DMS79 treated with DMSO at 0.1 percent for 48 hours (cell line): ENCODE measurements around the gene PLXND1.
A peak's percentile ranks its signal among the peaks of the same experiment; 100 is the strongest.

Experiments used
- DNase-seq: peaks from one replicate; lab custom pipeline; 2025; lab: John Stamatoyannopoulos, UW

The PLXND1 gene

DNA sequence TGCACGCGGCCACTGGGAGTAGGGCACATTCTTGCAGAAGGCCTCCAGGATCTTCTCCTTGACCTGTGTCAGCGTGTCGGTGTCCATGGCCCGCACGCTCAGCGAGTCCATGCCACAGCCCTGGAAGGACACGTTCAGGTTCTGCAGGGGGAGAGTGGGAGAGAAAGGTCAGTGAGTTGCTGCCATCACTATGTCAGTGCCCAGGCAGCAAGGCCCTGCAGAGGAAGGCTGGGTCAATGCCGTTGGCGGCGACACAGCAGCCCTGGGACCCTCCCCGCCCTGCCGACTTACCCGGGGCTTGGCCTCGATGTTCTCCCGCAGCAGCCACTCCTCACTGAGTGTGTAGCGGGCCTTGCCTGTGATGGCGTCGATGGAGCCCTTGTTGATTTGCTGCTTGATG is 43.7 kb downstream of the PLXND1 start:
- DNase-seq = no peak

DNA sequence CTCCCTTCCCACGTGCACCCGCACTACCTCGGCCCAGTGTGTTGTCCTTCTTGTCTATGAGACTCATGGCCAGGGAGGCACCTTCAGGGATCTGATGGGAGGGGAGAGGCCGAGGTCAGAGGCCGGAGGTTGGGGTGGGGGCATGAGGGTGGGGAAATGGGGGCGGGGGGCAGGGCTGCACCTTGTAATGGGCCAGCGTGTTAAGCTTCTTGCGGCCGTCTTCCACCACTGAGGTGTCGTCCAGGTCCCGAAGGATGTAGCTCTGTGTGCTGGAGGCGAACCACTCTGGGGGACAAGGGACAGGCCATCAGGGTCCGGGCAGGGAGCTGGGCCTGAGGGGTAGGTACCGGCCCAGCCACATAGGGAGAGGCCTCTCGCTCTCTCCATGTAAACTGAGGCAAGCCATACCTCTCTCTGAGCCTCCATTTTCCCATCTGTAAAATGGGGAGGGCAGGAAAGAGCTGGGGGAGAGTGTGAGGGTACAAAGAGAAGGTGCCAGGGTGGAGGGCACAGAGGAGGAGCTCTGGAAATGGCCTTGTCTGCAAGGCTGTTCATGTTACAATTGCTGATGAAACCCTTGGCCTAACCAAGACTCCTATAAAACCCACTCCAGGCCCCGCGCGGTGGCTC is 44.7 kb downstream of the PLXND1 start:
- no peak for DNase-seq

GRCh38 chr3:129560911-129561594 is 45.4 kb downstream of the PLXND1 start:
- no peak for DNase-seq

- DNase-seq = no peak
Observed at GRCh38 chr3:129560269-129560787, 46.1 kb downstream of the PLXND1 start.

DNA sequence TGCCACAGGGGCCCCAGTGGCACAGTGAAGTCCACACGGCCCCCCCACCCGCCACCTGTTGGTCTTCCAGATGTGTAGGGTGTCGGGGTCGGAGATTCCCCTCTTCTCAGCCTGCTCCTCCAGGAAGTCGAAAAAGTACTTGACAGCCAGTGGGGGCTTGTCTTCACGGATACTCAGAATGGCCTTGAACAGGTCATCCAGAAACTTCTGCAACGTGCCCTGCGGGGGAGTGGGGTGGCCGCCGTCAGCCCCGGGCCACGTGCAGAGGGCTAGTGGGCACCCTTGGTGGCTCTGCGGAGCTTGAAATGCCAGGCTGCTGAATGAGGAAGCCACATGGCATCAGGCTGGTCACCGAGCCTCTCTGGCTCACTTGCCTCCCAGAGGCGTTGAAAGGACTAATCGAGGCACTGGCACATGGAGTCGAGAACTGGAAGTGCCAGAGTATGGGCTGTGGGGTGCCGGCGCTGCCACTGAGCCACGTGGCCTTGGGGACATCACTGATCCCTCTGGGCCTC is 46.9 kb downstream of the PLXND1 start:
- no peak for DNase-seq

DNA sequence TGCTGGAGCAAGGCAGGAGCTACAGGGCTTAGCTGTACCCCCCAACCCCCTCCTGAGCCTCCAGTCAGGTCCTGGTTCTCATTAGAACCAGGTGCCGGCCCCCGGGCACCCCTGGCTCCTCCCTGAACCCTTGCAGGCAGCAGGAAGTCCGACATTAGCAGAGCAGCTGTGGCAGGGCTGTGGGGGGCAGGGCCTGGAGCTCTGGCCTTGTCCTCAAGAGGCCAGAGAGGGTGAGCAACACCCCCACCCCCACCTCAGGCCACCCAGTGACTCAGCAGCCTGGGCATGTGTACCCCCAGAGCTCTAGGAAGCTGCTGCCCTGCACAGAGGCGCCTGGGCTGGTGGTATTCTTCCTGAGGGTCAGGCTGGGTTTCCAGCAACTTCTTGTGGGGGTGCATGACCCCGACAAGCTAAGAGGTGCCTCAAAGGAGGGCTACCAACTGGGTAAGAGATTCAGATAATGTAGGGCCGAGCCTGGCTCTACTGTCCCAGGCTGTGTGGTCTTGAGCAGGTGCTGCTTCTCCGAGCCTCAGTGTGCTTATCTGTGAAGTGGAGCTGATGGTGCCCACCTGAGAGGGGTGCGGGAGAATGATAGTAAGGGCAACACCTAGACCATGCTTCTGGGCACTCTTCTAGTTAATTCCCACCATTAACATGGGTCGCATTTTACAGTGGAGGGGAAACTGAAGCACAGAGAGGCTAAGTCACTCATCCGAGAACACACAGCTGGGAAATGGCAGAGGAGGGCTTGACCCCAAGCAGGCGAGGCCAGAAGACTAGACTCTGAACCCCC is 47.5 kb downstream of the PLXND1 start:
- no peak for DNase-seq

DNA sequence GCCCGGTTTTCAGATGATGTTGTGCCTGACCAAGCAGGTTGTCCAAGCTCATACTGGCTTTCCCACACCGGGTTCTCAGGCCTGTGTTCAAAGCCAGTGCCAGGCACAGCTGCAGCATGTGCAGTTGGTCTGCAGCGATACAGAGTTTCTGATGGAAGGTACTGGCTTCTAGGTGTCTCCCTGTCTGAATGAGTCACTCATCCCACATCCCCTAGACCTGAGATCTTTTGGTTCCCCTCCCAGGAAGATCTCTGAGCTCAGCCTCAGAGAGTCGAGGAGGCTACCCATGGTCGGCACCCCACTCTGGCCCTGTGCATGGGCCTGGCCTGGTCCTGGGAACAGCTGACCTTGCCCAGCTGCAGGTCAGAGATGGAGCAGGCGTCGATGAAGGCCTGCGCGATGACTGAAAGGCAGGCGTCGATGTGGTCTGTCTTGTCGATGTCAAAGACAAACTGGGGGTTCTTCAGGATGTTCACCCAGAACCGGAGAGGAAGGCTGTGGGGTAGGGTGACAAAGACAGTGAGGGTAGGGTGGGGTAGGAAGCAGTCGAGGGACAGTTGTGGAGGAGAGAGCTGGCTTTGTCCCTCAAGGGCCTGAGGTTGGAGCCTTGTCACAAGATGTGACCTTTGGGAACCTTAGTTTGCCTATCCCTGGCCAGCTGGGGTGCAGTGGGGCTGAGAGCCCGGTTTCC is 48.2 kb downstream of the PLXND1 start:
- DNase-seq = no peak

- no peak for DNase-seq
Observed at GRCh38 chr3:129557548-129557894, 49.0 kb downstream of the PLXND1 start.

GRCh38 chr3:129556890-129557547 is 49.5 kb downstream of the PLXND1 start:
- no peak for DNase-seq

DNA sequence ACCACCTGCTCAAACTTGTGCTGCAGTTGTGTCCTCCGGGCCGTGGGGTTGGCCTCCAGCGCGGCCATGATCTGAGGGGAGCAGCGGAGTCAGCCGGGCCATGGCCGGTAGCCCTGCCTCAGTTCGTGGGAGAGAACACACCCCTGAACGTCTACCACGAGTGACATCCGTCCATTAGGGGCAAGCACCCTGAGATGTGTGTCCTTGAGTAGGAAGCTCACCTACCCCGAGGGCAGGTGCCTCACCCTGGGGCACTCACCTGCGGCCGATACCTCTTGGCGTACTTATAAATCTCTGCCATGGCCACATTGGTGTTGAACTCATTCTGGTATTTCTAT is 50.1 kb downstream of the PLXND1 start:
- DNase-seq = no peak

DNA sequence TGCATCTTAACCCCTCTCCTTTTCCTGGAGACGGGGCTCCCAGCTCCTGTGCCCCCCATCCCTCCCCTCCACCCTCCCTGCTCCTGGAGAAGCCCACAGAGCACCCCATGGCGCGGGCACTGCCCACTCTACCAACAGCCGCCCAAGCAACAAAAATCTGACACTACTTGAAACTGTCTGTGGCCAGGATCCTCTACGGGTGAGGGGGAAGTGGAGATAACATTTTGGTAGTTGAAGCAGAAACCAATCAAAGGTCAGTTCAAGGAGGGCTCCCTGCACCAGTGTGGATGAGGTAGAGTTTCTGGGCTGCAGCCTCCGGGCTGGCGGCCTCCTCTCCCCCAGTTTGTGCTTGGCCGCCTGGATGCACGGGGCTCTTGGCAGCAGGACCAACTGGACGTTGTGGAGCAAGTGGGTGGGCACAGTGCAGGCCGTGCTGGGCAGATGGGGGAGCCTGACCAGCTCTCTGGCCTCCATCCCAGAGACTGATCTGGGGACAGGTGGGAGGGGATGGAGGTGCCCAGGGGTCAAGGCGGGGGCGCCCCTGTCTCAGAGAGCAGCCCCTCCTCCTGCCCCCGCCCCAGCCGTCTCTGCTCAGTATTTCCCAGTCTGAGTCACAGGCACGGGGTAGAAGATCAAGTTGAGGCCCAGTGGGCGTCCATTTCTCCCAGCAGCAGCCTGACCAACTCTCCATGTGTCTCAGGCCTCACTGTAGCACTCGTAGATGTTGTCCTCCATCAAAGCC is 50.7 kb downstream of the PLXND1 start:
- DNase-seq = no peak

DNA sequence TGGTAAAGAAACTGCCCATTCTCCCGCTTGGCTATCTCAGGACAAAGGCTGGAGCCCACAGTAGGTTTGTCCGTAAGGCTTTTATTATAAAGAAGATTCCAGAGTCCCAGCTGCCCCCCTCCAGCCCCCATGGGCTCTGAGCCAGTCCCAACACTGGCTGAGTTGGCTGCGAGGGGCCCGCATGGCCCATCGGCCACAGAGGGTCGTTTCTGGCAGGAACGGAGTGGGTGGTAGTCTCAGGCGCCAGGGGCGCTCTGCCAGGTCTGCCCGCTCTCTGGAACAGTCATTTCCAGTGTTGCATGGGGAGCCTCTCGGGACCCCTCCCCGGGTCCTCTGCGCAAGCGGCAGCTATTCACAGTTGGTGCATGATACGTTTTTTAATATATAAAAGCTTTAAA is 51.3 kb downstream of the PLXND1 start:
- no peak for DNase-seq

DNA sequence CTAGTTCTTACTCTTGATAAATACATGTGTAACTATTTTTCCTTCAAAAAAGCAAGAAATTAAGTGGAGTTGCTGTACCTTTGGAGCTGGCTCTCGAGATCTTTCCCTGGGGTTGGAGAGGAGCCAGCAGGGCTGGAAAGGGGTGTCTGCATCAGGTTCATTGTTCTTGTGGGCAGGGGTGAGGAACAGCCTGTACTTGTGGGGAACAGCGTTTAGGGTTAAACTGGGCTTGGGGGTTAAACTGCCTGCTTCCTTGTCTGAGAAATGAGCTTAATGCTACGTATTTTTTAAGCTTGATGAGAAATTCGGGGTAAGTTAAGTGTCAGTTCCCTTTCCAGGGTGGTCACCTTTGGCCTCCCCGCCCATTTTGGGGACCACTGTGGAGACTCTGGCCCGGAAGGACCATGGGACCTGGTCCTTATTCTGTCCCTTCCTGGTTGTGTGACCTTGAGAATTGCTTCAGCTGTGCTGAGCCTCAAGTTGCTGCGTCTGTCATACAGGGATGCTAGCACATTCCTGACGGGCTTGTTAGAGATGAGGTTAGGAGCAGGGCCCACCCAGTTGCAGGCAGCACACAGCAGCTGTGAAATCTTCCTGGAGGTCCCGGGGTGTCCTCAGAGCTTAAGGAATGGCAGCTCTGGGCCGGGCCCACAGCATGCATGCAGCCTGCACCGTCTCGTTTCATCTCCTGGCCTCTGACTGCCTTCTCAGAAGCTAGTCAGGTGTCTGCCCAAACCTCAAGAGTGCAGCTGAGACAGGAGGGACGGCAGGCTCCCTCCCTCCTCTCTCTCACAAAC is 51.9 kb downstream of the PLXND1 start:
- DNase-seq = peak; percentile 19

GRCh38 chr3:129553719-129554118 is 52.8 kb downstream of the PLXND1 start:
- DNase-seq = no peak

GRCh38 chr3:129553171-129553570 is 53.3 kb downstream of the PLXND1 start:
- no peak for DNase-seq

GRCh38 chr3:129552287-129553050 is 54.0 kb downstream of the PLXND1 start:
- no peak for DNase-seq

DNA sequence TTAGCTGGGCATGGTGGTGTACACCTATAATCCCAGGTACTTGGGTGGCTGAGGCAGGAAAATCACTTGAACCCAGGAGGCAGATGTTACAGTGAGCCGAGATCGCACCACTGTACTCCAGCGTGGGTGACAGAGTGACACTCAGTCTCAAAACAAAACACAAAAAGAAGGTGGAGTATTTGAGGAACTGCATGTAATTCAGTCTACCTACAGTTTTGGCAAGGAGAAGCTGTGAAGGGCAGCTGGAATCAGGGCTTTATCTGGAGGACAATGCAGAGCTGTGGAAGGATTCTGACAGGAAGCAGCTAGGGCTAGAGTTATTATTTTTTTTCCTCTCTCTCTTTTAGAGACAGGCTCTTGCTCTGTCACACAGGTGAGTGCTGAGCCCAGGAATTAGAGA is 56.7 kb downstream of the PLXND1 start:
- DNase-seq = no peak

- DNase-seq = no peak
Observed at GRCh38 chr3:129549006-129549800, 57.3 kb downstream of the PLXND1 start.
